Measurements from ENCODE around the gene SLC30A1.

- TF ChIP-seq, protein P1, sequence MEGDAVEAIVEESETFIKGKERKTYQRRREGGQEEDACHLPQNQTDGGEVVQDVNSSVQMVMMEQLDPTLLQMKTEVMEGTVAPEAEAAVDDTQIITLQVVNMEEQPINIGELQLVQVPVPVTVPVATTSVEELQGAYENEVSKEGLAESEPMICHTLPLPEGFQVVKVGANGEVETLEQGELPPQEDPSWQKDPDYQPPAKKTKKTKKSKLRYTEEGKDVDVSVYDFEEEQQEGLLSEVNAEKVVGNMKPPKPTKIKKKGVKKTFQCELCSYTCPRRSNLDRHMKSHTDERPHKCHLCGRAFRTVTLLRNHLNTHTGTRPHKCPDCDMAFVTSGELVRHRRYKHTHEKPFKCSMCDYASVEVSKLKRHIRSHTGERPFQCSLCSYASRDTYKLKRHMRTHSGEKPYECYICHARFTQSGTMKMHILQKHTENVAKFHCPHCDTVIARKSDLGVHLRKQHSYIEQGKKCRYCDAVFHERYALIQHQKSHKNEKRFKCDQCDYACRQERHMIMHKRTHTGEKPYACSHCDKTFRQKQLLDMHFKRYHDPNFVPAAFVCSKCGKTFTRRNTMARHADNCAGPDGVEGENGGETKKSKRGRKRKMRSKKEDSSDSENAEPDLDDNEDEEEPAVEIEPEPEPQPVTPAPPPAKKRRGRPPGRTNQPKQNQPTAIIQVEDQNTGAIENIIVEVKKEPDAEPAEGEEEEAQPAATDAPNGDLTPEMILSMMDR (IDR thresholded peaks at IDR 0.05 in 4 of 5, conservative IDR thresholded peaks at IDR 0.05 in 1 of 5): no peak
- TF ChIP-seq POLR2A (IDR thresholded peaks at IDR 0.05): no peak
Measured at GRCh38 chr1:211580303-211580687, 1.3 kb upstream of the SLC30A1 start.
